GM12891 (cell line): ENCODE measurements around the gene SLC25A22.

Experiments
- DNase-seq: peaks from one replicate; pipeline ENCODE4 v3.0.0; 2011; ENCODE audit warnings: low spot score; ENCODE audit not compliant: insufficient read length
- FAIRE-seq: peaks from 2 replicates; lab custom pipeline; 2011; peaks lifted over from hg19 to GRCh38; lab: Jason Lieb, UNC
- PAX5 ChIP-seq: IDR thresholded peaks from 2 replicates; pipeline ENCODE4 v1.6.1; 2011; ENCODE audit warnings: low read length, moderate library complexity, mild to moderate bottlenecking; ENCODE audit not compliant: insufficient read depth, severe bottlenecking
- POLR2A ChIP-seq: IDR thresholded peaks from 2 replicates; pipeline ENCODE4 v1.6.1; 2011; ENCODE audit warnings: low read depth, low read length, control low read depth
- POLR2AphosphoS5 ChIP-seq: IDR thresholded peaks from 2 replicates; pipeline ENCODE4 v1.6.1; 2011; ENCODE audit warnings: low read depth, low read length, control low read depth
- POU2F2 ChIP-seq: IDR thresholded peaks from 2 replicates; pipeline ENCODE4 v1.6.1; 2011; ENCODE audit warnings: low read depth, mild to moderate bottlenecking, control low read depth, low read length, moderate library complexity
- SPI1 ChIP-seq: IDR thresholded peaks from 2 replicates; pipeline ENCODE4 v1.6.1; 2011; ENCODE audit warnings: low read depth, low read length, control low read depth
- TAF1 ChIP-seq: IDR thresholded peaks from 2 replicates; pipeline ENCODE4 v1.6.1; 2011; ENCODE audit warnings: low read depth, low read length, control low read depth

The SLC25A22 gene

GRCh38 chr11:829176-829846, 31.2 kb upstream of the SLC25A22 start:
- TF ChIP-seq POU2F2: peak; percentile 82; the same call in 1 of the 2 replicates
- TF ChIP-seq PAX5: no peak
- TF ChIP-seq POLR2A: no peak
- TF ChIP-seq POLR2AphosphoS5: no peak
- TF ChIP-seq TAF1: no peak
- no peak for TF ChIP-seq SPI1
- FAIRE-seq: peak; percentile 90
- no peak for DNase-seq

GRCh38 chr11:828506-829175, 30.6 kb upstream of the SLC25A22 start:
- TF ChIP-seq SPI1 (no peak), PAX5 (no peak), TAF1 (no peak), POU2F2 (no peak), POLR2AphosphoS5 (no peak), POLR2A (no peak)
- FAIRE-seq: no peak
- no peak for DNase-seq

- no peak for TF ChIP-seq PAX5
- TF ChIP-seq SPI1: no peak
- no peak for TF ChIP-seq TAF1
- no peak for TF ChIP-seq POLR2A
- FAIRE-seq: peak; percentile 47
- DNase-seq: no peak
Observed at GRCh38 chr11:827897-828192, 29.8 kb upstream of the SLC25A22 start, which contains the start of gene CRACR2B. Gene CRACR2B (plus strand): TSS chr11:827919. CDS start chr11:828608, 689 bp downstream.

GRCh38 chr11:827146-827896, 29.2 kb upstream of the SLC25A22 start:
- no peak for DNase-seq
- TF ChIP-seq POLR2A: no peak
- FAIRE-seq: peak; percentile 95

GRCh38 chr11:826836-827145, 28.7 kb upstream of the SLC25A22 start:
- TF ChIP-seq POU2F2 (no peak), TAF1 (no peak), POLR2A (no peak), POLR2AphosphoS5 (no peak), PAX5 (no peak), SPI1 (no peak)
- FAIRE-seq (no peak), DNase-seq (no peak)

- FAIRE-seq (no peak), DNase-seq (no peak)
Observed at GRCh38 chr11:826227-826621, 28.1 kb upstream of the SLC25A22 start.

GRCh38 chr11:825366-826226, 27.5 kb upstream of the SLC25A22 start:
- no peak for DNase-seq
- TF ChIP-seq POLR2A (peak; percentile 23; the same call in 1 of the 2 replicates), POU2F2 (no peak), SPI1 (no peak)
- no peak for FAIRE-seq

More at GRCh38 chr11:826227-826621, 28.1 kb upstream of the SLC25A22 start:
- no peak; the same call in 1 of the 2 replicates for TF ChIP-seq POLR2A

GRCh38 chr11:824942-825341, 26.9 kb upstream of the SLC25A22 start:
- DNase-seq (no peak), FAIRE-seq (no peak)
- no peak for TF ChIP-seq SPI1
- TF ChIP-seq POLR2A: no peak
- TF ChIP-seq POLR2AphosphoS5: no peak
- TF ChIP-seq TAF1: no peak
- no peak for TF ChIP-seq POU2F2
- TF ChIP-seq PAX5: no peak

GRCh38 chr11:824292-824880, 26.3 kb upstream of the SLC25A22 start:
- DNase-seq (no peak), FAIRE-seq (no peak)

More at GRCh38 chr11:824292-824880, 26.3 kb upstream of the SLC25A22 start:
- TF ChIP-seq POU2F2 (no peak), SPI1 (no peak), POLR2A (no peak), PAX5 (no peak), POLR2AphosphoS5 (no peak), TAF1 (no peak)
